Mesodermal cell (in vitro differentiated cells): Measurements from ENCODE around the gene HLF.
A peak's percentile ranks its signal among the peaks of the same experiment; 100 is the strongest.

Experiments used
- H3K27ac ChIP-seq: 2 replicates; pipeline ENCODE4 v1.7.0; 2013; ENCODE audit warnings: mild to moderate bottlenecking, low read depth, low read length, moderate library complexity; ENCODE audit not compliant: severe bottlenecking
- H3K36me3 ChIP-seq: 2 replicates; pipeline ENCODE4 v1.7.1; 2013; ENCODE audit warnings: mild to moderate bottlenecking, low read length, moderate library complexity; ENCODE audit not compliant: control insufficient read depth, insufficient read depth
- H3K4me1 ChIP-seq: one replicate; pipeline ENCODE4 v1.7.1; 2013; ENCODE audit warnings: mild to moderate bottlenecking, low read length; ENCODE audit not compliant: insufficient read depth, control insufficient read depth, poor library complexity, severe bottlenecking
- H3K4me3 ChIP-seq: 2 replicates; pipeline ENCODE4 v1.7.0; 2013; ENCODE audit warnings: low read length, control low read depth, mild to moderate bottlenecking; ENCODE audit not compliant: insufficient read depth, poor library complexity, severe bottlenecking; ENCODE audit errors: extremely low read depth
- H3K9me3 ChIP-seq: 2 replicates; pipeline ENCODE4 v1.7.1; 2013; ENCODE audit warnings: mild to moderate bottlenecking, low read length, moderate library complexity; ENCODE audit not compliant: control insufficient read depth
- WGBS, 2 experiments: methylation state at CpG; one replicate each; pipeline ENCODE4 v1.1.5; 2013; ENCODE audit warnings: missing lambda C conversion rate in 2 of 2; ENCODE audit not compliant: insufficient coverage in 2 of 2; 5-methylcytosine and 5-hydroxymethylcytosine counted together

The HLF gene

GRCh38 chr17:55233840-55234239 is 30.9 kb upstream of the HLF start:
- Histone ChIP-seq H3K36me3 (no peaks in the 10 kb centered on the region), H3K4me1 (peaks cover under 1% of the 10 kb centered on the region), H3K4me3 (no peak overlapping the region), H3K9me3 (no peaks in the 10 kb centered on the region), H3K27ac (no peak overlapping the region)
- WGBS, 2 experiments: no CpG with 5 or more reads among the region's 3 CpGs

DNA sequence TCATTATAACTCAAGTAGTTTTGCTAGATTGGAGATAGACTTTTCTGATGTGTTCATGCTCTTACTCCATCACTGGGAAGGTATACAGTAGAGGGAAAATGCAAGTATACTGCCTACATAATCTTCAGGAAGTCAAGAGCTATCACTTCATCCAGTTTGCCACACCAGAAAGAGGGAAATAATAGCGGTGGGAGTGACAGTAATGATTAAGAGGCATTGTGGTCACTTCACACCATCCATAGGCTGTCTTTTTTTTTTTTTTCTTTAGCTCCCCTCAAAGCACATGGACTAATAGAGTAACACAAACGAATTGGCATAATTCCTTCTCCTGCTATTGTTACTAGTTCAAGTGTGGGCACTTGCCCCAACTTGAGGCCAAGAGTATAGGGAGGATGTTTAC is 28.4 kb upstream of the HLF start:
- 100% methylated on average over 1 of the region's 2 CpGs; no CpG with 5 or more reads in 1 of the 2 experiments for WGBS, 2 experiments
- no peak overlapping the region for H3K4me3 ChIP-seq
- H3K36me3 ChIP-seq: no peaks in the 10 kb centered on the region
- H3K27ac ChIP-seq: no peak overlapping the region
- no peaks in the 10 kb centered on the region for H3K9me3 ChIP-seq
- H3K4me1 ChIP-seq: peaks cover 5% of the 10 kb centered on the region

- Histone ChIP-seq H3K4me3 (no peak overlapping the region), H3K9me3 (no peaks in the 10 kb centered on the region), H3K4me1 (peaks cover 5% of the 10 kb centered on the region), H3K36me3 (no peaks in the 10 kb centered on the region), H3K27ac (no peak overlapping the region)
- WGBS, 2 experiments: 89 to 93% methylated on average over 4 to 5 of the region's 6 CpGs
These were observed 27.5 kb upstream of the HLF start for GRCh38 chr17:55237268-55237667.

DNA sequence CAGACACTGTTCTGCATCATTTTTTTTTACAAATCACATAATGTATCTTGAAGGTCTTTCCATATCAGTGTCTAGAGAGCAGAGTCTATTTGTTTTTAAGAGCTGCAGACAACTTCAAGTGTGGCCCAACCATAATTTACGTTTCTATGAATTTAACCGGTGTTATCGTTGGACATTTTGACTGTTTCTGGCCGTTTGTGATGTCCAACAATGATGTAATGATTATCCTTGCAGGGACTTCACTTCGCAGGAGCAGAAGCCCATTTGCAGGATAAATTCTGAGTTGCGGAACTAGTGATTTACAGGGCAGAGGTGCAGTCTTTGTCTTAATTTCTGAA is 26.9 kb upstream of the HLF start:
- 71 to 76% methylated on average over 6 of the region's 6 CpGs for whole genome bisulfite sequencing, 2 experiments
- peak overlapping the region; percentile 51 for H3K4me3 ChIP-seq
- no peaks in the 10 kb centered on the region for H3K36me3 ChIP-seq
- H3K27ac ChIP-seq: peak overlapping the region; percentile 24
- H3K9me3 ChIP-seq: no peaks in the 10 kb centered on the region
- H3K4me1 ChIP-seq: peaks cover 5% of the 10 kb centered on the region

DNA sequence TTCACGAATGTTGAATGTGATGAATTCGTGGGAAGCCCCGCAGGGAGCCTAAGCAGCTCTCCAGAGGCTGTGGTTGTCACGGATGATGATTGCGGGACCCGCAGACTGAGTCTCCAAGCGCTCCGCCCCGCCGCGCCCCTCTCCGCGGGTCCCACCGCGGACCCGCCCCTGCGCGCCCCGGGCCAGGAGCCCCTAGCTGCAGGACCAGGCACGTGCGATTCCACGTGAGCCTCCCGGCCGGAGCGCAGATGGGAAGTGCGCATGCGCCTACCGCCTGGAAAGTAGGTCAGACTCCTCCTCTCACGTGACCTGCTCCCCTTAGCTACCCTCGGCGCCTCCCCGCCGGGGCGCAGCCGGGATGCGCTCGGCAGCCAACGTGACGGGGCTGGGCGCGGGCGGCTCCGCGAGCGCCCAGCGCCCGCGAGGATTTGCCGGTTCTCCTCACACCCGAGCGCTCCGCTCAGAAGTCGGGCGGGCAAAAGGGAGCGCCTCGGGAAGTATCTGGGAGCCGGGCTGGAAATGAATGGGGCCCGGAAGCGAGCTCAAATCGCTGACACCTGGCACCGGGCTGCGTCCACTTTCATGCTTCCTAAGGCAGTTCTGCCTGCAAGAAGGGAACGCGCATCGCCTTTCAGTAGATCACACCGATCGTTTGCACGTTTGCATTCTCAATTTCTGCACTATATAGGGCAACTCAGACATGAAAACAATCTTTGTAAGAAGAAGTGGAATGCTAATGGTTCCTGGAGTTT is 26.4 kb upstream of the HLF start:
- Histone ChIP-seq H3K27ac (peak overlapping the region; percentile 24), H3K4me1 (peaks cover 5% of the 10 kb centered on the region), H3K9me3 (no peaks in the 10 kb centered on the region), H3K4me3 (peak overlapping the region; percentile 51), H3K36me3 (no peaks in the 10 kb centered on the region)
- 1% methylated on average over 63 to 67 of the region's 68 CpGs for WGBS, 2 experiments

DNA sequence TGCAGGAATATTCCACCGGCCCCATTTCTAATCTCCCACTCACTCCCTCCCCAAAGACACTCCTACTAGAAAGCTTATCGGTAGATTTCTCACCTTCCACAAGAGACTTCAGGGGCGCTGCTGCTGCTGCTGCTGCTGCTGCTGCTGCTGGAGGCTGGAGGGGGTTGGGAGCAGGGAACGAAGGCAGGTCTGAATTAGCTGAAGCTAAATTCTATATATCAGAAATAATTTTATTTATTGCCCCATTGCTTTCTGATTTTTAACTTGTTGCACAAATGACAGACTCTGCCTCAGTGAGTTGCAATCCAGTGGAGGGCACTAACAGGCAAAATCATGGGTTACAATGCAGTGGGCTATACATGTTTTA is 25.8 kb upstream of the HLF start:
- WGBS, 2 experiments: no CpG with 5 or more reads among the region's 4 CpGs
- H3K27ac ChIP-seq: no peak overlapping the region

GRCh38 chr17:55241097-55241496 is 23.7 kb upstream of the HLF start:
- H3K27ac ChIP-seq: no peak overlapping the region
- H3K9me3 ChIP-seq: no peaks in the 10 kb centered on the region
- H3K36me3 ChIP-seq: no peaks in the 10 kb centered on the region
- H3K4me3 ChIP-seq: no peak overlapping the region
- 86 to 100% methylated on average over 1 of the region's 2 CpGs for WGBS, 2 experiments
- H3K4me1 ChIP-seq: peaks cover 5% of the 10 kb centered on the region

More for the DNA sequence above, 25.8 kb upstream of the HLF start:
- Histone ChIP-seq H3K4me1 (peaks cover 5% of the 10 kb centered on the region), H3K4me3 (peak overlapping the region; percentile 51), H3K36me3 (no peaks in the 10 kb centered on the region), H3K9me3 (no peaks in the 10 kb centered on the region)

GRCh38 chr17:55242476-55242875 is 22.3 kb upstream of the HLF start:
- Histone ChIP-seq H3K4me1 (peaks cover 5% of the 10 kb centered on the region), H3K27ac (no peak overlapping the region), H3K9me3 (no peaks in the 10 kb centered on the region), H3K4me3 (no peak overlapping the region), H3K36me3 (no peaks in the 10 kb centered on the region)
- 80 to 100% methylated on average over 2 of the region's 2 CpGs for WGBS, 2 experiments

- no CpG with 5 or more reads among the region's 3 CpGs for WGBS, 2 experiments
- H3K4me3 ChIP-seq: no peak overlapping the region
- H3K9me3 ChIP-seq: no peaks in the 10 kb centered on the region
- H3K36me3 ChIP-seq: no peaks in the 10 kb centered on the region
- no peak overlapping the region for H3K27ac ChIP-seq
- H3K4me1 ChIP-seq: no peaks in the 10 kb centered on the region
These were observed 18.8 kb upstream of the HLF start for GRCh38 chr17:55245986-55246385.

GRCh38 chr17:55246583-55246982 is 18.2 kb upstream of the HLF start:
- Histone ChIP-seq H3K9me3 (no peaks in the 10 kb centered on the region), H3K36me3 (no peaks in the 10 kb centered on the region), H3K4me1 (no peaks in the 10 kb centered on the region), H3K27ac (no peak overlapping the region), H3K4me3 (no peak overlapping the region)
- no CpG with 5 or more reads among the region's 1 CpG for WGBS, 2 experiments

- Histone ChIP-seq H3K36me3 (no peaks in the 10 kb centered on the region), H3K27ac (no peak overlapping the region), H3K9me3 (no peaks in the 10 kb centered on the region), H3K4me1 (no peaks in the 10 kb centered on the region), H3K4me3 (no peak overlapping the region)
- 83 to 100% methylated on average over 1 of the region's 2 CpGs for WGBS, 2 experiments
These were observed 16.7 kb upstream of the HLF start for GRCh38 chr17:55248077-55248476.
